SK-N-MC (cell line): ENCODE measurements around the gene MX1.

Experiments
- EZH2 ChIP-seq: fragments of 200-600 bp; sonication (generic); IDR thresholded peaks from one replicate; pipeline ENCODE4 v1.6.1; 2017; ENCODE audit warnings: antibody characterized with exemption
- POLR2AphosphoS5 ChIP-seq: IDR thresholded peaks from 2 replicates; pipeline ENCODE4 v1.6.1; 2012; ENCODE audit warnings: mild to moderate bottlenecking, low read depth, low read length, borderline replicate concordance

DNA sequence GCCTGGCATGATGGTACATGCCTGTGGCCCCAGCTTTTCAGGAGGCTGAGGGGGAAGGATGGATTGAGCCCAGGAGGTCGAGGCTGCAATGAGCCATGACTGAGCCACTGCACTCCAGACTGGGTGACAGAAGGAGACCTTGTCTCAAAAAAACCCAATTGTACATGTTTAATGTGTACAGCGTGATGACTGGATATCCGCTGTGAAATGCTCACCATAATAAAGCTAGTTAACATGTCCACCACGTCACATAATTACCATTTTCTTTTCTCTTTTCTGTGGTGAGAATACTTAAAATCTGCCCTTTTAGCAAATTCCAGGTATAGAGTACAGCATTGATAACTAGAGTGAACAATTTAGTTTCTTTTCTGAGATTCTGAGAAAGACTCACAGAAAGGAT lies 57.9 kb downstream of the MX1 start:
- TF ChIP-seq EZH2, result no peak
- TF ChIP-seq POLR2AphosphoS5, result no peak
